Mesendoderm (in vitro differentiated cells): Measurements from ENCODE around the gene SWAP70.

Experiments
- DNase-seq: peaks from one replicate; pipeline ENCODE4 v3.0.0; 2013
- H2AK5ac ChIP-seq: 2 replicates; pipeline ENCODE4 v1.6.1; 2013; ENCODE audit warnings: low read length, inconsistent platforms
- H2BK120ac ChIP-seq: 2 replicates; pipeline ENCODE4 v1.6.1; 2013; ENCODE audit warnings: low read depth, mild to moderate bottlenecking, low read length, moderate library complexity, mixed read lengths
- H2BK15ac ChIP-seq: replicated peaks from 2 replicates; pipeline ENCODE4 v1.6.1; 2013; ENCODE audit warnings: low read depth, mild to moderate bottlenecking, moderate library complexity
- H2BK5ac ChIP-seq: 2 replicates; pipeline ENCODE4 v1.6.1; 2013; ENCODE audit warnings: low read length, inconsistent platforms
- H3K18ac ChIP-seq: 2 replicates; pipeline ENCODE4 v1.6.1; 2013; ENCODE audit warnings: mild to moderate bottlenecking, low read length, mixed read lengths
- H3K23ac ChIP-seq: one replicate; pipeline ENCODE4 v1.6.1; 2013; ENCODE audit warnings: low read length
- H3K27ac ChIP-seq: 2 replicates; pipeline ENCODE4 v1.5.1; 2013; ENCODE audit warnings: low read depth, mild to moderate bottlenecking, inconsistent platforms, low read length, moderate library complexity
- H3K27me3 ChIP-seq: 2 replicates; pipeline ENCODE4 v1.6.1; 2013; ENCODE audit warnings: low read length, control low read depth, mild to moderate bottlenecking, inconsistent platforms; ENCODE audit not compliant: insufficient read depth, poor library complexity
- H3K36me3 ChIP-seq: 2 replicates; pipeline ENCODE4 v1.6.1; 2013; ENCODE audit warnings: low read length, inconsistent platforms; ENCODE audit not compliant: control insufficient read depth, insufficient read depth
- H3K4ac ChIP-seq: one replicate; pipeline ENCODE4 v1.6.1; 2013; ENCODE audit warnings: low read depth, mild to moderate bottlenecking, low read length, moderate library complexity
- H3K4me1 ChIP-seq: 2 replicates; pipeline ENCODE4 v1.6.1; 2013; ENCODE audit warnings: low read depth, low read length, inconsistent platforms; ENCODE audit not compliant: control insufficient read depth
- H3K4me2 ChIP-seq: 2 replicates; pipeline ENCODE4 v1.6.1; 2013; ENCODE audit warnings: low read length
- H3K4me3 ChIP-seq: 2 replicates; pipeline ENCODE4 v1.5.1; 2013; ENCODE audit warnings: mild to moderate bottlenecking, low read length
- H3K56ac ChIP-seq: one replicate; pipeline ENCODE4 v1.6.1; 2013; ENCODE audit warnings: low read length
- H3K79me1 ChIP-seq: 2 replicates; pipeline ENCODE4 v1.6.1; 2013; ENCODE audit warnings: low read length, inconsistent platforms
- H3K79me2 ChIP-seq: 2 replicates; pipeline ENCODE4 v1.6.1; 2013; ENCODE audit warnings: mild to moderate bottlenecking, low read length; ENCODE audit not compliant: control insufficient read depth, insufficient read depth
- H3K9ac ChIP-seq: 2 replicates; pipeline ENCODE4 v1.6.1; 2013; ENCODE audit warnings: low read length, inconsistent platforms
- H4K5ac ChIP-seq: one replicate; pipeline ENCODE4 v1.6.1; 2013; ENCODE audit warnings: low read length
- H4K8ac ChIP-seq: one replicate; pipeline ENCODE4 v1.6.1; 2013; ENCODE audit warnings: low read depth, mild to moderate bottlenecking, control low read depth, low read length, moderate library complexity
- WGBS: extraction: QIAGEN DNeasy Blood & Tissue Kit; methylation state at CpG from one replicate; pipeline ENCODE4 v1.1.7; 2013; ENCODE audit warnings: low lambda C conversion rate, missing lambda C conversion rate; ENCODE audit not compliant: insufficient coverage; ENCODE audit errors: extremely low coverage; 5-methylcytosine and 5-hydroxymethylcytosine counted together

SWAP70 gene

GRCh38 chr11:9687711-9688477, 24.0 kb downstream of the SWAP70 start:
- Histone ChIP-seq H3K18ac (no peak overlapping the region), H3K79me1 (peaks cover 7% of the 10 kb centered on the region), H3K4ac (no peak overlapping the region), H3K4me1 (peaks cover 9% of the 10 kb centered on the region), H4K8ac (no peak overlapping the region), H3K23ac (no peak overlapping the region), H3K56ac (peak overlapping the region; percentile 12), H3K9ac (no peak overlapping the region), H3K4me2 (no peak overlapping the region), H3K36me3 (no peaks in the 10 kb centered on the region), H3K4me3 (no peak overlapping the region), H2BK5ac (no peak overlapping the region), H2BK15ac (no peak overlapping the region), H4K5ac (no peak overlapping the region), H2AK5ac (no peak overlapping the region), H2BK120ac (no peak overlapping the region), H3K27ac (no peak overlapping the region), H3K27me3 (no peaks in the 10 kb centered on the region), H3K79me2 (peaks cover 7% of the 10 kb centered on the region)
- no peak for DNase-seq
- 100% methylated on average over 1 of the region's 2 CpGs for WGBS

GRCh38 chr11:9688716-9689511, 25.0 kb downstream of the SWAP70 start:
- no peak overlapping the region for H4K5ac ChIP-seq
- peak; percentile 46 for DNase-seq
- WGBS: no CpG with 5 or more reads among the region's 7 CpGs

GRCh38 chr11:9689721-9690120, 25.8 kb downstream of the SWAP70 start:
- Histone ChIP-seq H3K27me3 (no peaks in the 10 kb centered on the region), H4K5ac (no peak overlapping the region), H3K27ac (no peak overlapping the region), H3K56ac (no peak overlapping the region), H3K18ac (no peak overlapping the region), H3K4ac (no peak overlapping the region), H3K9ac (no peak overlapping the region), H3K4me3 (no peak overlapping the region), H3K79me2 (peaks cover 3% of the 10 kb centered on the region), H2BK5ac (no peak overlapping the region), H4K8ac (no peak overlapping the region), H3K4me1 (peaks cover 5% of the 10 kb centered on the region), H2AK5ac (no peak overlapping the region), H2BK120ac (no peak overlapping the region), H3K23ac (no peak overlapping the region), H3K36me3 (no peaks in the 10 kb centered on the region), H3K4me2 (no peak overlapping the region), H3K79me1 (peaks cover 9% of the 10 kb centered on the region), H2BK15ac (no peak overlapping the region)
- WGBS: no CpG with 5 or more reads among the region's 5 CpGs
- no peak for DNase-seq

More at GRCh38 chr11:9688716-9689511, 25.0 kb downstream of the SWAP70 start:
- H3K36me3 ChIP-seq: no peaks in the 10 kb centered on the region
- no peak overlapping the region for H3K56ac ChIP-seq
- no peak overlapping the region for H3K9ac ChIP-seq
- H3K4me3 ChIP-seq: no peak overlapping the region
- no peak overlapping the region for H3K18ac ChIP-seq
- no peak overlapping the region for H4K8ac ChIP-seq
- H3K4me2 ChIP-seq: no peak overlapping the region
- H2BK5ac ChIP-seq: no peak overlapping the region
- H3K4me1 ChIP-seq: peaks cover 5% of the 10 kb centered on the region
- peaks cover 7% of the 10 kb centered on the region for H3K79me1 ChIP-seq
- no peak overlapping the region for H2BK15ac ChIP-seq
- H3K4ac ChIP-seq: no peak overlapping the region
- no peaks in the 10 kb centered on the region for H3K27me3 ChIP-seq
- H2BK120ac ChIP-seq: no peak overlapping the region
- no peak overlapping the region for H2AK5ac ChIP-seq
- no peak overlapping the region for H3K23ac ChIP-seq
- H3K79me2 ChIP-seq: peaks cover 7% of the 10 kb centered on the region
- no peak overlapping the region for H3K27ac ChIP-seq

GRCh38 chr11:9691865-9692264, 28.0 kb downstream of the SWAP70 start:
- Histone ChIP-seq H2BK120ac (no peak overlapping the region), H3K18ac (no peak overlapping the region), H2BK5ac (no peak overlapping the region), H4K8ac (no peak overlapping the region), H3K23ac (no peak overlapping the region), H2BK15ac (no peak overlapping the region), H3K36me3 (no peaks in the 10 kb centered on the region), H4K5ac (no peak overlapping the region), H3K79me2 (peaks cover 1% of the 10 kb centered on the region), H3K9ac (no peak overlapping the region), H2AK5ac (no peak overlapping the region), H3K79me1 (peaks cover 9% of the 10 kb centered on the region), H3K4me2 (no peak overlapping the region), H3K4me3 (no peak overlapping the region), H3K27me3 (no peaks in the 10 kb centered on the region), H3K27ac (no peak overlapping the region), H3K4me1 (peaks cover 5% of the 10 kb centered on the region), H3K56ac (no peak overlapping the region), H3K4ac (no peak overlapping the region)
- DNase-seq: no peak

- Histone ChIP-seq H2AK5ac (no peak overlapping the region), H3K18ac (no peak overlapping the region), H3K4me1 (peaks cover 5% of the 10 kb centered on the region), H3K56ac (no peak overlapping the region), H3K4me3 (no peak overlapping the region), H3K4me2 (no peak overlapping the region), H4K8ac (no peak overlapping the region), H3K9ac (no peak overlapping the region), H3K79me1 (peaks cover 7% of the 10 kb centered on the region), H3K79me2 (peaks cover 1% of the 10 kb centered on the region), H3K27me3 (no peaks in the 10 kb centered on the region), H2BK5ac (no peak overlapping the region), H3K4ac (no peak overlapping the region), H3K27ac (no peak overlapping the region), H3K23ac (no peak overlapping the region), H4K5ac (no peak overlapping the region), H2BK120ac (no peak overlapping the region), H3K36me3 (no peaks in the 10 kb centered on the region), H2BK15ac (no peak overlapping the region)
- WGBS: no CpG with 5 or more reads among the region's 2 CpGs
- no peak for DNase-seq
Measured at GRCh38 chr11:9692691-9693090, 28.8 kb downstream of the SWAP70 start.
